ENCODE data around the gene ARID3C. TPM values are rescaled to one million over a fixed set of nuclear protein-coding genes. Genes with fewer than 3 reads are reported as not detected.

The ARID3C gene
- total and polyA plus RNA-seq, 2 donors (not counting 3 experiments of a cell fraction or from before 2014, with no cell fraction given) = not detected

DNA sequence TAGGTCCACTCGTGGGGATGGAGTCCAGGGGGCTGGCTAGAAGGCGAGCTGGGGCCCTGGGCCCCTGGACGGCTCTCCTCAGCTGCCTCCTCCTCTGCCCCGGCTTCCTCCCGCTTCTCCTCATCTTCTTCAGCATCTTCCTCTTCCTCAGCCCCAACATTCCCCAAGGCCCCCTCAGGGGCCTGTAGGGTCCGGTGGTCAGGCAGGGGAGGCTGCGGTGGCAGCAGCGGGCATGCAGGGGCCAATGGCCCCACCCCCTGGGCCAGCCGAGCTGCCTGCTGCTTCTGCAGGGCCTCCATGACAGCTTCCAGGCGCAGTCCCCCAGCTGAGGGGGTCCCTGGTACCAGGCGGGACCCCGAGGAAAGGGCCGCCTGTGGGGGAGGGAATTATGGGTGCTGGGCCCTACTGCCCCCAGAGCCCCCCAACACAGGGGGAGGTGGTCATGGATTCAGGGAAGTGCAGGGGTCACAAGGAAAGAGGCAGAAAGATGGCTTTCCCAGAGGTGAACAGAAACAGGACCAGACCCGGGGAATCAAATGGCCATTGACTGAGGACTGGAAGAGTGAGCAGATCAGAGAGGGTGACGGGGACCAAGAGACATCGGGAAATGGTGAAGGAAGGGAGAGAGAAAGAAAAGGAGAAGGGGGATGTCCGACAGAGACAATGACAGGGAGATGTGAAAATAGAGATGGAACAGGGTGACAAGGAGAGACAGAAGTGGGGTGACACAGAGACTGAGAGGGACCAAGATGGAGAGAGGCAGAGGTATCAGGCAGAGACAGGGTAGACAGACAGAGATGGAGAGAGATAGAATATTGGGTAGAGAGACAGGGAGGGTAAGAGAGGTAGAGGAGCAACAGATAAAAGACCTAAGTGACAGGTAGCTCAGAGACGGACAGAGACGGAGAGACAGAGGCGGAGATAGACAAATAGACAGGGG, 880 bp downstream of the ARID3C start:
- Histone ChIP-seq H2AFZ (ENCODE audit: low read depth, low read length) (no peak overlapping the region), H3K4me3 (replicated peaks in 1 of 3; ENCODE audit: insufficient read depth in 1 of 3, low read depth in 1 of 3, low read length in 3 of 3) (no peak overlapping the region), H3K9me3 (replicated peaks; ENCODE audit: control insufficient read depth, insufficient read depth, low read length) (no peaks in the 10 kb centered on the region), H4K20me1 (replicated peaks; ENCODE audit: control insufficient read depth, extremely low read depth, insufficient read depth, low read length) (no peaks in the 10 kb centered on the region), H3K4me1 (ENCODE audit: control insufficient read depth, extremely low read depth, insufficient read depth, low read length) (peaks cover 7% of the 10 kb centered on the region), H3K9me1 (replicated peaks; ENCODE audit: control insufficient read depth, extremely low read depth, insufficient read depth, low read length) (no peaks in the 10 kb centered on the region), H3K4me2 (ENCODE audit: insufficient read depth, low read length) (no peak overlapping the region), H3K79me2 (ENCODE audit: control insufficient read depth, insufficient read depth, low read length) (no peaks in the 10 kb centered on the region), H3K27ac (ENCODE audit: insufficient read depth, low read depth, low read length) (no peak overlapping the region), H3K27me3 (ENCODE audit: control insufficient read depth in 2 of 2, insufficient read depth in 2 of 2, low read length in 2 of 2) (peaks cover 71 to 82% of the 10 kb centered on the region in 2 experiments), H3K9ac (replicated peaks; ENCODE audit: extremely low read depth, insufficient read depth, low read length) (no peak overlapping the region), H3K36me3 (ENCODE audit: control insufficient read depth in 2 of 2, extremely low read depth in 1 of 2, insufficient read depth in 2 of 2, low read length in 2 of 2) (no peaks in the 10 kb centered on the region)
- dilution Hi-C loops (cut with MboI; ENCODE audit: extremely low pct_ligation_motif_present, low sequenced_read_pairs) (no loop called here), intact Hi-C loops (cut with micrococcal nuclease) (no loop called here)
- BruUV-seq (replicated peaks) = no TSS peak
- DNase-seq (ENCODE audit: low read depth, low spot score) (no peak), FAIRE-seq (no peak)
- TF ChIP-seq FOS (IDR thresholded peaks at IDR 0.05; ENCODE audit: borderline replicate concordance, insufficient read depth, low read length) (no peak), POLR2AphosphoS5 (IDR thresholded peaks at IDR 0.05; ENCODE audit: insufficient read depth, low read depth, low read length) (no peak), MYC (IDR thresholded peaks at IDR 0.05; ENCODE audit: low read depth, low read length) (no peak), GATA2 (IDR thresholded peaks at IDR 0.05; ENCODE audit: insufficient read depth, insufficient read length, low read depth, low read length) (no peak), POLR2A (IDR thresholded peaks at IDR 0.05; ENCODE audit: low read depth, low read length) (no peak), JUN (IDR thresholded peaks at IDR 0.05; ENCODE audit: borderline replicate concordance, insufficient read depth, insufficient read length, low read depth) (no peak)
- TF ChIP-seq, protein P1, sequence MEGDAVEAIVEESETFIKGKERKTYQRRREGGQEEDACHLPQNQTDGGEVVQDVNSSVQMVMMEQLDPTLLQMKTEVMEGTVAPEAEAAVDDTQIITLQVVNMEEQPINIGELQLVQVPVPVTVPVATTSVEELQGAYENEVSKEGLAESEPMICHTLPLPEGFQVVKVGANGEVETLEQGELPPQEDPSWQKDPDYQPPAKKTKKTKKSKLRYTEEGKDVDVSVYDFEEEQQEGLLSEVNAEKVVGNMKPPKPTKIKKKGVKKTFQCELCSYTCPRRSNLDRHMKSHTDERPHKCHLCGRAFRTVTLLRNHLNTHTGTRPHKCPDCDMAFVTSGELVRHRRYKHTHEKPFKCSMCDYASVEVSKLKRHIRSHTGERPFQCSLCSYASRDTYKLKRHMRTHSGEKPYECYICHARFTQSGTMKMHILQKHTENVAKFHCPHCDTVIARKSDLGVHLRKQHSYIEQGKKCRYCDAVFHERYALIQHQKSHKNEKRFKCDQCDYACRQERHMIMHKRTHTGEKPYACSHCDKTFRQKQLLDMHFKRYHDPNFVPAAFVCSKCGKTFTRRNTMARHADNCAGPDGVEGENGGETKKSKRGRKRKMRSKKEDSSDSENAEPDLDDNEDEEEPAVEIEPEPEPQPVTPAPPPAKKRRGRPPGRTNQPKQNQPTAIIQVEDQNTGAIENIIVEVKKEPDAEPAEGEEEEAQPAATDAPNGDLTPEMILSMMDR (IDR thresholded peaks at IDR 0.05; ENCODE audit: extremely low read depth in 1 of 2, insufficient read depth in 1 of 2, low read depth in 1 of 2, low read length in 2 of 2) = no peak
- CTCF ChIA-PET = interaction anchor here (1.0 kb wide), 1 partner anchor 14 kb away, joined by 3 read pairs; no protein-coding TSS in a partner anchor
- POLR2A ChIA-PET = no interaction called here

Data from endothelial cell of umbilical vein (primary cell).